Fibroblast of lung (primary cell): ENCODE data around the gene CD3E. TPM values are rescaled to one million over a fixed set of nuclear protein-coding genes. Genes with fewer than 3 reads are reported as not detected.

Source experiments
- DNase-seq, 2 donors: peaks; one replicate each; pipeline versions ENCODE4 v3.0.0 to v3.0.0-alpha.2; 2010; ENCODE audit warnings: low read depth in 2 of 2
- H2AFZ ChIP-seq: 2 replicates; pipeline ENCODE4 v1.5.1; 2012; ENCODE audit warnings: low read length, control low read depth, inconsistent platforms
- H3K27ac ChIP-seq: 2 replicates; pipeline ENCODE4 v1.5.1; 2011; ENCODE audit warnings: low read length, control low read depth; ENCODE audit not compliant: insufficient read depth
- H3K27me3 ChIP-seq: 2 replicates; pipeline ENCODE4 v1.5.1; 2011; ENCODE audit warnings: mild to moderate bottlenecking, low read length; ENCODE audit not compliant: control insufficient read depth, insufficient read depth
- H3K36me3 ChIP-seq: 2 replicates; pipeline ENCODE4 v1.5.1; 2011; ENCODE audit warnings: low read length; ENCODE audit not compliant: control insufficient read depth, insufficient read depth
- H3K4me1 ChIP-seq: 2 replicates; pipeline ENCODE4 v1.5.1; 2011; ENCODE audit warnings: low read length; ENCODE audit not compliant: control insufficient read depth, insufficient read depth; ENCODE audit errors: extremely low read depth
- H3K4me2 ChIP-seq: 2 replicates; pipeline ENCODE4 v1.5.1; 2011; ENCODE audit warnings: low read length, control low read depth; ENCODE audit not compliant: insufficient read depth; ENCODE audit errors: extremely low read depth
- H3K4me3 ChIP-seq, 4 experiments: fragments of 200-600 bp in 1 of 4; sonication (generic) in 1 of 4; replicated peaks in 1 of 4; 2 replicates each; pipeline ENCODE4 v1.5.1; 2011 to 2016; ENCODE audit warnings: low read length in 4 of 4, low read depth in 3 of 4, mild to moderate bottlenecking in 3 of 4, control low read depth in 2 of 4, inconsistent platforms in 1 of 4, mixed read lengths in 1 of 4; ENCODE audit not compliant: insufficient read depth in 1 of 4; ENCODE audit errors: control extremely low read depth in 1 of 4
- H3K79me2 ChIP-seq: 2 replicates; pipeline ENCODE4 v1.5.1; 2012; ENCODE audit warnings: mild to moderate bottlenecking, low read length, inconsistent platforms; ENCODE audit not compliant: control insufficient read depth, insufficient read depth
- H3K9ac ChIP-seq: 2 replicates; pipeline ENCODE4 v1.5.1; 2011; ENCODE audit warnings: mild to moderate bottlenecking, low read length, control low read depth; ENCODE audit not compliant: insufficient read depth
- H3K9me3 ChIP-seq: 2 replicates; pipeline ENCODE4 v1.5.1; 2012; ENCODE audit warnings: low read depth, low read length; ENCODE audit not compliant: control insufficient read depth, insufficient read depth
- H4K20me1 ChIP-seq: 2 replicates; pipeline ENCODE4 v1.5.1; 2011; ENCODE audit warnings: low read length; ENCODE audit not compliant: control insufficient read depth, insufficient read depth; ENCODE audit errors: extremely low read depth
- CTCF ChIP-seq, 2 donors: IDR thresholded peaks in 1 of 2; conservative IDR thresholded peaks in 1 of 2; 1 replicate in 1 of 2; 2 replicates in 1 of 2; pipeline ENCODE4 v1.5.1; 2011 to 2012; ENCODE audit warnings: low read length in 2 of 2, control low read depth in 1 of 2, inconsistent platforms in 1 of 2, low read depth in 1 of 2, mild to moderate bottlenecking in 1 of 2
- EZH2 ChIP-seq: IDR thresholded peaks from 2 replicates; pipeline ENCODE4 v1.5.1; 2012; ENCODE audit warnings: low read length, control low read depth, mild to moderate bottlenecking; ENCODE audit errors: missing control alignments
- polyA plus RNA-seq, 2 donors: library from polyadenylated mRNA; depleted of rRNA in 1 of 2; stranded (reverse) in 1 of 2; unstranded in 1 of 2; fragments of >200 nt; gene quantifications; 2 replicates each; pipeline ENCODE4 v1.2.1, GENCODE V29; 2011 to 2012; ENCODE audit warnings: missing spikeins in 1 of 2
- total RNA-seq: library from RNA; depleted of rRNA; stranded (reverse); fragments of >200 nt; gene quantifications from 2 replicates; pipeline ENCODE4 v1.2.1, GENCODE V29; 2014

CD3E gene
- total and polyA plus RNA-seq, 2 donors (not counting 1 experiment from before 2014, with no cell fraction given) = not detected

DNA sequence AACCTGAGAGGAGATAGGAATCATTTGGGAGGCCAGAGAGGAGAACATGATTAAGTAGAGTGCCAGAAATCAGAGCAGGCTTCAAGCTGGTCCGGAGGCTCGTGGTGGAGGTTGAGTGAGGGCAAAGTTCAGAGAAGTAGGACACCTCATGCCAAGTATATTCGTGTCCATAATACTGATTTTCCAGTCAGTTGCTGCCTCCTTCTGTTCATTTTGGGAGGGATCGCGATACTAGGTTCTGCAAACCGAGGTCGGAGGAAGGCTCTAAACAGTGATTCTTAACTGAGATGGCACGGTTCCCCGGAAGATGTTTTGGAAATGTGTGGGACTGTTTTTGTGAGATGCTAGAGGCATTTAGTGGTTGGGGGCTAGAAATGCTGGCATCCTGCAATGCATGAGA is 13.6 kb upstream of the CD3E start:
- H3K4me2 ChIP-seq = no peak overlapping the region
- no peaks in the 10 kb centered on the region for H4K20me1 ChIP-seq
- H2AFZ ChIP-seq = no peak overlapping the region
- H3K27ac ChIP-seq = no peak overlapping the region
- no peaks in the 10 kb centered on the region for H3K9me3 ChIP-seq
- H3K9ac ChIP-seq = no peak overlapping the region
- TF ChIP-seq CTCF (conservative IDR thresholded peaks at IDR 0.05 in 1 of 2, IDR thresholded peaks at IDR 0.05 in 1 of 2; ENCODE audit: low read depth in 1 of 2, low read length in 2 of 2) = no peak
- no peaks in the 10 kb centered on the region for H3K36me3 ChIP-seq
- H3K4me3 ChIP-seq = no peak overlapping the region
- H3K27me3 ChIP-seq = no peaks in the 10 kb centered on the region
- DNase-seq = no peak
- no peaks in the 10 kb centered on the region for H3K4me1 ChIP-seq
- no peaks in the 10 kb centered on the region for H3K79me2 ChIP-seq

DNA sequence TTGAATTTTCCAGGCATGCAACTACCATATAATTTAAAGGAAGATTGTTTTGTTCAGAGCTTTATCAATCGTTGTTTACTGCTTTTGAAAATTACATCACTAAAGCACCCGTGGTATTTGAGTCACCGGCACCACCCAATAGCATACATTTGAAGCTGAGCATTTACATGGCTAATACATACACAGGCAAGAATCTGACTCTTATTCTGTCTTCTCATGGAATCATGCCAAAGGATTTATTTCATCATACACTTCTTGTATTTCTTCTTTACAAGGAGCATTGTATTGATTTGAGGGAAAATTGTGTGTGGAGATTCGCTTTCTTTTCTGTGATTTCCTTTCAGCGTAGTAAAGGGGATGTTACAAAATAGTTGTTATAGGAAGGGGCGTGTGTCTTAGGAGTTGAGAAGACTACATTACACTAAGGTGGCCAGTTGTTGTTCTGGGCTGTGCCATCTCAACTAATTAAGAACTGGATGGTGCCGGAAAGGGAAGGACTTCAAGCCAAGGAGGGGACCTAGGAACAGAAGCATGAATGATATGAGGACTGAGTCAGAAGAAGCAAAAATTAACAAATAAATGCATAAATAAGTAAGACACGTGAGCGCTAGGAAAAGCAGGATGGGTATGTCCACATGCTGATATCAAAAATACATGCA is 12.9 kb upstream of the CD3E start:
- H3K27ac ChIP-seq = no peak overlapping the region
- no peak overlapping the region for H3K4me3 ChIP-seq
- H3K36me3 ChIP-seq = no peaks in the 10 kb centered on the region
- TF ChIP-seq CTCF (conservative IDR thresholded peaks at IDR 0.05 in 1 of 2, IDR thresholded peaks at IDR 0.05 in 1 of 2; ENCODE audit: low read depth in 1 of 2, low read length in 2 of 2) (no peak), EZH2 (no peak)
- no peaks in the 10 kb centered on the region for H3K79me2 ChIP-seq
- H3K27me3 ChIP-seq = no peaks in the 10 kb centered on the region
- peak in 1 of 2 donors; percentile 13 for DNase-seq
- no peaks in the 10 kb centered on the region for H3K9me3 ChIP-seq
- H3K4me2 ChIP-seq = no peak overlapping the region
- no peaks in the 10 kb centered on the region for H4K20me1 ChIP-seq
- H3K4me1 ChIP-seq = no peaks in the 10 kb centered on the region
- no peak overlapping the region for H3K9ac ChIP-seq
- H2AFZ ChIP-seq = no peak overlapping the region

DNA sequence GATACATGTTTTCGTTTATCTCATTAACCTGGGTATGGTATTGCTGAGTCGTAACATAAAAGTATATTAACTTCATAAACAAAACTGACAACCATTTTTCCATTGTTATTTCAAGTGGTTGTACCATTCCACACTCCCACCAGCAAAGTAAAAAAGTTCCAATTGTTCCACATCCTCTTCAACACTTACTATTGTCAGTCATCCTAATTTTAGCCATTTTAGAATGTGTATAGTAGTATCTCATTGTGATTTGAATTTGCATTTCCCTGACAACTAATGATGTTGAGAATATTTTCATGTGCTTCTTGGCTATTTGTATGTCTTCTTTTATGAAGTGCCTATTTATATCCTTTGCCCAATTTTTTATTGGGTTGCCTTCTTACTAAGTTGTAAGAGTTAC is 10.5 kb upstream of the CD3E start:
- no peak overlapping the region for H2AFZ ChIP-seq
- no peaks in the 10 kb centered on the region for H3K27me3 ChIP-seq
- no peaks in the 10 kb centered on the region for H4K20me1 ChIP-seq
- no peak for DNase-seq
- TF ChIP-seq CTCF (conservative IDR thresholded peaks at IDR 0.05 in 1 of 2, IDR thresholded peaks at IDR 0.05 in 1 of 2; ENCODE audit: low read depth in 1 of 2, low read length in 2 of 2) (no peak), EZH2 (no peak)
- no peaks in the 10 kb centered on the region for H3K9me3 ChIP-seq
- no peaks in the 10 kb centered on the region for H3K79me2 ChIP-seq
- H3K4me1 ChIP-seq = no peaks in the 10 kb centered on the region
- H3K4me2 ChIP-seq = no peak overlapping the region
- H3K27ac ChIP-seq = no peak overlapping the region
- no peaks in the 10 kb centered on the region for H3K36me3 ChIP-seq
- no peak overlapping the region for H3K4me3 ChIP-seq
- H3K9ac ChIP-seq = no peak overlapping the region
